K562 (cell line): Measurements from ENCODE around the gene ACTR1B. TPM values are rescaled to one million over a fixed set of nuclear protein-coding genes. Genes with fewer than 3 reads are reported as not detected.

Experiments
- CC2D1A ChIP-seq: fragments of 450-650 bp; IDR thresholded peaks from 2 replicates; pipeline ENCODE4 v1.6.1; 2017; ENCODE audit warnings: mild to moderate bottlenecking
- ETV5 ChIP-seq: sonication (generic); formaldehyde crosslinking; IDR thresholded peaks from 2 replicates; pipeline ENCODE4 v1.4.0; 2020; ENCODE audit warnings: low read depth, mild to moderate bottlenecking, missing genetic modification reagents
- FOXJ3 ChIP-seq: sonication (generic); formaldehyde crosslinking; IDR thresholded peaks from 2 replicates; pipeline ENCODE4 v1.4.0; 2020; ENCODE audit warnings: mild to moderate bottlenecking, missing genetic modification reagents
- GATAD2B ChIP-seq: fragments of 450-650 bp; IDR thresholded peaks from 2 replicates; pipeline ENCODE4 v1.6.1; 2017; ENCODE audit warnings: mild to moderate bottlenecking, borderline replicate concordance
- GTF3C2 ChIP-seq: IDR thresholded peaks from 3 replicates; pipeline ENCODE4 v1.6.1; 2011; ENCODE audit warnings: borderline replicate concordance, mild to moderate bottlenecking, moderate library complexity; ENCODE audit not compliant: insufficient read length; ENCODE audit errors: extremely low read depth
- KLF6 ChIP-seq: fragments of 250-450 bp; sonication (Bioruptor Pico); IDR thresholded peaks from 2 replicates; pipeline ENCODE4 v1.4.0; 2020; ENCODE audit warnings: mild to moderate bottlenecking, moderate library complexity, borderline replicate concordance
- LEF1 ChIP-seq: fragments of 450-650 bp; IDR thresholded peaks from 2 replicates; pipeline ENCODE4 v1.6.1; 2016; ENCODE audit warnings: mild to moderate bottlenecking
- MEIS2 ChIP-seq: fragments of 450-650 bp; IDR thresholded peaks from 2 replicates; pipeline ENCODE4 v1.6.1; 2014; ENCODE audit warnings: mild to moderate bottlenecking; ENCODE audit not compliant: partially characterized antibody
- MYC ChIP-seq, 2 experiments: fragments of 250-450 bp in 1 of 2; sonication (Bioruptor Pico) in 1 of 2; IDR thresholded peaks; 2 replicates each; pipeline versions ENCODE4 v1.5.1 to v1.6.1; 2012 to 2021; ENCODE audit warnings: low read depth in 2 of 2, borderline replicate concordance in 1 of 2, improper control_type of control experiment in 1 of 2, low read length in 1 of 2, mild to moderate bottlenecking in 1 of 2, moderate library complexity in 1 of 2
- NFRKB ChIP-seq: fragments of 450-650 bp; IDR thresholded peaks from 2 replicates; pipeline ENCODE4 v1.6.1; 2016; ENCODE audit warnings: low read depth
- NR2C2 ChIP-seq, 2 experiments: fragments of 200-800 bp in 1 of 2; sonication (Bioruptor generic) in 1 of 2; sonication (generic) in 1 of 2; formaldehyde crosslinking in 1 of 2; IDR thresholded peaks; 2 replicates each; pipeline versions ENCODE4 v1.6.1 to v1.8.0; 2016 to 2022; ENCODE audit warnings: mild to moderate bottlenecking in 1 of 2, missing compliant biosample characterization in 1 of 2, missing genetic modification characterization in 1 of 2, missing genetic modification reagents in 1 of 2
- RAD21 ChIP-seq, 2 experiments: fragments of 250-450 bp in 1 of 2; fragments of 450-650 bp in 1 of 2; sonication (Bioruptor Pico) in 1 of 2; formaldehyde crosslinking in 1 of 2; IDR thresholded peaks in 1 of 2; conservative IDR thresholded peaks in 1 of 2; 2 replicates each; pipeline versions ENCODE4 v1.4.0 to v1.8.0; 2020 to 2022; ENCODE audit warnings: mild to moderate bottlenecking in 2 of 2, moderate library complexity in 1 of 2
- ZNF239 ChIP-seq: fragments of 250-450 bp; sonication (Bioruptor Pico); IDR thresholded peaks from 2 replicates; pipeline ENCODE4 v1.4.0; 2020; ENCODE audit warnings: mild to moderate bottlenecking
- ZNF449 ChIP-seq: fragments of 250-450 bp; sonication (Bioruptor Pico); IDR thresholded peaks from 2 replicates; pipeline ENCODE4 v1.8.0; 2022; ENCODE audit warnings: moderate library complexity, mild to moderate bottlenecking, inconsistent platforms
- polyA plus RNA-seq, 8 experiments: library from polyadenylated mRNA; depleted of rRNA in 4 of 8; stranded (reverse) in 5 of 8; unstranded in 3 of 8; fragments of >200 nt; fragmentation: Nextera tagmentation in 2 of 8; fragmentation: Illumina TruSeq in 1 of 8; extraction: Ambion mirVana in 2 of 8; extraction: Trizol in 1 of 8; gene quantifications; 2 replicates each; pipeline versions ENCODE4 v1.2.1 to v1.2.3, GENCODE V29; 2011 to 2014; ENCODE audit warnings: inconsistent platforms in 1 of 8, missing spikeins in 1 of 8
- total RNA-seq, 7 experiments: library from RNA; depleted of rRNA in 6 of 7; stranded (reverse); fragments of >200 nt in 6 of 7; fragmentation: Illumina TruSeq in 2 of 7; extraction: Trizol in 2 of 7; gene quantifications; 2 replicates each; pipeline versions ENCODE4 v1.2.1 to v1.2.3, GENCODE V29; 2011 to 2021; ENCODE audit warnings: low replicate concordance in 1 of 7
- TF ChIP-seq, protein P1 (sequence below): fragments of 450-650 bp; formaldehyde crosslinking; IDR thresholded peaks from 2 replicates; pipeline ENCODE4 v1.4.0; 2022; ENCODE audit warnings: mild to moderate bottlenecking, moderate library complexity
- TF ChIP-seq, protein P2 (sequence below): fragments of 450-650 bp; formaldehyde crosslinking; IDR thresholded peaks from 2 replicates; pipeline ENCODE4 v1.4.0; 2022; ENCODE audit warnings: missing genetic modification characterization
- TF ChIP-seq, protein P3 (sequence below): fragments of 250-450 bp; sonication (Bioruptor Pico); IDR thresholded peaks from 2 replicates; pipeline ENCODE4 v1.9.0; 2021; ENCODE audit warnings: mild to moderate bottlenecking

ACTR1B gene
- total and polyA plus RNA-seq, 9 of the 15 experiments (the other 6 are each of a cell fraction or from before 2014, with no cell fraction given) = 0.49 to 42.3 (median 22.5) TPM

- no peak for TF ChIP-seq GTF3C2
- TF ChIP-seq KLF6 (CRISPR knock-in tag) = peak; percentile 41; the same call in 1 of the 2 replicates
- no peak for TF ChIP-seq NFRKB
- TF ChIP-seq, protein P1, sequence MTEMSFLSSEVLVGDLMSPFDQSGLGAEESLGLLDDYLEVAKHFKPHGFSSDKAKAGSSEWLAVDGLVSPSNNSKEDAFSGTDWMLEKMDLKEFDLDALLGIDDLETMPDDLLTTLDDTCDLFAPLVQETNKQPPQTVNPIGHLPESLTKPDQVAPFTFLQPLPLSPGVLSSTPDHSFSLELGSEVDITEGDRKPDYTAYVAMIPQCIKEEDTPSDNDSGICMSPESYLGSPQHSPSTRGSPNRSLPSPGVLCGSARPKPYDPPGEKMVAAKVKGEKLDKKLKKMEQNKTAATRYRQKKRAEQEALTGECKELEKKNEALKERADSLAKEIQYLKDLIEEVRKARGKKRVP (CRISPR knock-in tag) = 0 out of 2 replicates have a peak, but pooled peaks have one; percentile 19
- no peak for TF ChIP-seq FOXJ3
- TF ChIP-seq CC2D1A = peak; percentile 90
- TF ChIP-seq MEIS2 = peak; percentile 86
- TF ChIP-seq, protein P2, sequence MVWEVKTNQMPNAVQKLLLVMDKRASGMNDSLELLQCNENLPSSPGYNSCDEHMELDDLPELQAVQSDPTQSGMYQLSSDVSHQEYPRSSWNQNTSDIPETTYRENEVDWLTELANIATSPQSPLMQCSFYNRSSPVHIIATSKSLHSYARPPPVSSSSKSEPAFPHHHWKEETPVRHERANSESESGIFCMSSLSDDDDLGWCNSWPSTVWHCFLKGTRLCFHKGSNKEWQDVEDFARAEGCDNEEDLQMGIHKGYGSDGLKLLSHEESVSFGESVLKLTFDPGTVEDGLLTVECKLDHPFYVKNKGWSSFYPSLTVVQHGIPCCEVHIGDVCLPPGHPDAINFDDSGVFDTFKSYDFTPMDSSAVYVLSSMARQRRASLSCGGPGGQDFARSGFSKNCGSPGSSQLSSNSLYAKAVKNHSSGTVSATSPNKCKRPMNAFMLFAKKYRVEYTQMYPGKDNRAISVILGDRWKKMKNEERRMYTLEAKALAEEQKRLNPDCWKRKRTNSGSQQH (CRISPR knock-in tag) = no peak
- TF ChIP-seq LEF1 = no peak
- peak; percentile 100 for TF ChIP-seq RAD21 (CRISPR knock-in tag; conservative IDR thresholded peaks at IDR 0.05 in 1 of 2, IDR thresholded peaks at IDR 0.05 in 1 of 2)
- TF ChIP-seq ZNF449 = no peak
- TF ChIP-seq, protein P3, sequence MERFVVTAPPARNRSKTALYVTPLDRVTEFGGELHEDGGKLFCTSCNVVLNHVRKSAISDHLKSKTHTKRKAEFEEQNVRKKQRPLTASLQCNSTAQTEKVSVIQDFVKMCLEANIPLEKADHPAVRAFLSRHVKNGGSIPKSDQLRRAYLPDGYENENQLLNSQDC (CRISPR knock-in tag) = no peak
- TF ChIP-seq MYC (IDR thresholded peaks at IDR 0.05; ENCODE audit: low read depth, low read length) = peak; percentile 63; the same call in 1 of the 2 replicates
- TF ChIP-seq MYC (CRISPR knock-in tag; IDR thresholded peaks at IDR 0.05; ENCODE audit: borderline replicate concordance, low read depth) = no peak
- peak; percentile 65; the same call in 1 of the 2 replicates for TF ChIP-seq GATAD2B
- no peak for TF ChIP-seq ETV5 (CRISPR knock-in tag)
- no peak for TF ChIP-seq ZNF239 (CRISPR knock-in tag)
- no peak for TF ChIP-seq NR2C2 (CRISPR knock-in tag; IDR thresholded peaks at IDR 0.05)
- TF ChIP-seq NR2C2 (tag; IDR thresholded peaks at IDR 0.05) = no peak
Measured at GRCh38 chr2:97697252-97698235, 33.7 kb upstream of the ACTR1B start (continued).
